K562 (cell line): ENCODE results near the gene ARFGEF2.

ENCODE experiments used
- FOXM1 ChIP-seq, 2 experiments: fragments of 450-650 bp in 1 of 2; sonication (generic) in 1 of 2; formaldehyde crosslinking in 1 of 2; IDR thresholded peaks; 2 replicates each; pipeline versions ENCODE4 v1.6.1 to v1.9.0; 2017 to 2022; ENCODE audit warnings: low read depth in 2 of 2, mild to moderate bottlenecking in 2 of 2, missing genetic modification reagents in 1 of 2, moderate library complexity in 1 of 2
- JUNB ChIP-seq: fragments of 450-650 bp; formaldehyde crosslinking; conservative IDR thresholded peaks from 2 replicates; pipeline ENCODE4 v1.4.0; 2020; ENCODE audit warnings: mild to moderate bottlenecking
- NR3C1 ChIP-seq: sonication (generic); formaldehyde crosslinking; IDR thresholded peaks from 2 replicates; pipeline ENCODE4 v1.8.1; 2022; ENCODE audit warnings: missing genetic modification reagents
- ZNF311 ChIP-seq: fragments of 250-450 bp; sonication (Bioruptor Pico); IDR thresholded peaks from 2 replicates; pipeline ENCODE4 v1.4.0; 2020; ENCODE audit warnings: mild to moderate bottlenecking, moderate library complexity
- TF ChIP-seq, protein P1 (sequence below): sonication (generic); formaldehyde crosslinking; IDR thresholded peaks from 2 replicates; pipeline ENCODE4 v1.9.0; 2022; ENCODE audit warnings: mild to moderate bottlenecking, missing genetic modification reagents

DNA sequence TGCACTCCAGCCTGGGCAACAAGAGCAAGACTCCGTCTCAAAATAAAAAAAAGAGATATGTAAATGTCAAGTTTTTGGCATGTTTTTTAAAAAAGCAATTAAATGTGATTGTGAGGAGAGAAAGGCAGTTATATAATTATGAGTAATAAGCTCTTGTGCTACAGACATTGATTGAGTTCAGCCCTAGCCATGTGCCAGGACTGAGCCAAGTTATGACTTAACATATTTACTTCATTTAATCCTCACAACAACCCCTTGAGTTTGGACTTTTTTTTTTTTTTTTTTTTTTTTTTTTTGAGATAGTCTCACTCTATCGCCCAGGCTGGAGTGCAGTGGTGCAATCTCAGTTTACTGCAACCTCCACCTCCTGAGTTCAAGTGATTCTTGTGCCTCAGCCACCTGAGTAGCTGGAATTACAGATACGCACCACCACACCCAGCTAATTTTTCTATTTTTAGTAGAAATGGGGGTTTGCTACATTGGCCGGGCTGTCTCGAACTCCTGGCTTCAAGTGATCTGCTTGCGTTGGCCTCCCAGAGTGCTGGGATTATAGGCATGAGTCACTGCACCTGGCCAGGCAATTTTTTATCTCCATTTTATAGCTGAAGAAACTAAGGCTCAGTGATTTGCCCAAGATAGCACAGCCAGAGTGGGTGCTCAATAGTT lies 109.6 kb downstream of the ARFGEF2 start:
- TF ChIP-seq JUNB (CRISPR knock-in tag) (no peak), ZNF311 (no peak), NR3C1 (CRISPR knock-in tag) (no peak), FOXM1 (IDR thresholded peaks at IDR 0.05; ENCODE audit: low read depth) (no peak), FOXM1 (CRISPR knock-in tag; IDR thresholded peaks at IDR 0.05; ENCODE audit: low read depth) (no peak)
- TF ChIP-seq, protein P1, sequence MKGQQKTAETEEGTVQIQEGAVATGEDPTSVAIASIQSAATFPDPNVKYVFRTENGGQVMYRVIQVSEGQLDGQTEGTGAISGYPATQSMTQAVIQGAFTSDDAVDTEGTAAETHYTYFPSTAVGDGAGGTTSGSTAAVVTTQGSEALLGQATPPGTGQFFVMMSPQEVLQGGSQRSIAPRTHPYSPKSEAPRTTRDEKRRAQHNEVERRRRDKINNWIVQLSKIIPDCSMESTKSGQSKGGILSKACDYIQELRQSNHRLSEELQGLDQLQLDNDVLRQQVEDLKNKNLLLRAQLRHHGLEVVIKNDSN, result no peak
